T47D (cell line): ENCODE data around the gene APOE.
A peak's percentile ranks its signal among the peaks of the same experiment; 100 is the strongest.

Experiments used
- DNase-seq, 2 experiments: peaks; one replicate each; pipeline versions ENCODE4 v3.0.0 to v3.0.0-alpha.2; 2011 to 2012; ENCODE audit warnings: low read depth in 1 of 2, low spot score in 1 of 2
- JUND ChIP-seq: IDR thresholded peaks from 2 replicates; pipeline ENCODE4 v1.6.1; 2012; ENCODE audit warnings: low read depth
- in situ Hi-C: cut with HindIII; loops from 2 replicates; pipeline ENCODE4 v1.10.0; 2016; ENCODE audit warnings: low sequenced_read_pairs, low pct_unique_long_range_greater_than_20kb

Gene APOE

GRCh38 chr19:44927746-44928145 lies 22.1 kb downstream of the APOE start:
- TF ChIP-seq JUND: no peak
- in situ Hi-C loops: no loop called here
- no peak for DNase-seq

- DNase-seq: no peak
- in situ Hi-C loops: no loop called here
- TF ChIP-seq JUND: no peak
Observed at GRCh38 chr19:44930088-44930487, 24.5 kb downstream of the APOE start.

- in situ Hi-C loops: no loop called here
- no peak for TF ChIP-seq JUND
- DNase-seq: no peak
Observed at GRCh38 chr19:44931541-44931940, 25.9 kb downstream of the APOE start.

- no peak for TF ChIP-seq JUND
- no peak for DNase-seq
- in situ Hi-C loops: no loop called here
Observed at GRCh38 chr19:44939668-44940067, 34.1 kb downstream of the APOE start.

- in situ Hi-C loops: no loop called here
- TF ChIP-seq JUND: no peak
- no peak for DNase-seq
Observed at GRCh38 chr19:44942067-44942571, 36.5 kb downstream of the APOE start, which contains the start of gene APOC4. Gene APOC4 (plus strand): TSS chr19:44942237. CDS start chr19:44942278, 41 bp downstream.

GRCh38 chr19:44943801-44944249 lies 38.2 kb downstream of the APOE start:
- in situ Hi-C loops: no loop called here
- TF ChIP-seq JUND: no peak
- DNase-seq: no peak

GRCh38 chr19:44947041-44947581 lies 41.5 kb downstream of the APOE start:
- in situ Hi-C loops: no loop called here
- TF ChIP-seq JUND: no peak
- no peak for DNase-seq

- no peak for TF ChIP-seq JUND
- no peak for DNase-seq
- in situ Hi-C loops: no loop called here
Observed at GRCh38 chr19:44948237-44948636, 42.6 kb downstream of the APOE start.

- in situ Hi-C loops: no loop called here
Observed at GRCh38 chr19:44948763-44949374, 43.3 kb downstream of the APOE start.

GRCh38 chr19:44949550-44949949 lies 44.0 kb downstream of the APOE start:
- no peak for TF ChIP-seq JUND
- in situ Hi-C loops: no loop called here
- DNase-seq: no peak

More at GRCh38 chr19:44948763-44949374, 43.3 kb downstream of the APOE start:
- no peak for DNase-seq
- TF ChIP-seq JUND: no peak

- DNase-seq: peak; percentile 54 to 78
- in situ Hi-C loops: no loop called here
- no peak for TF ChIP-seq JUND
Observed at GRCh38 chr19:44951179-44952159, 45.9 kb downstream of the APOE start.

- no peak for DNase-seq
- in situ Hi-C loops: no loop called here
- no peak for TF ChIP-seq JUND
Observed at GRCh38 chr19:44954278-44954648, 48.7 kb downstream of the APOE start.
